Natural killer cell (primary cell): ENCODE results near the gene METAP1D. TPM values are rescaled to one million over a fixed set of nuclear protein-coding genes. Genes with fewer than 3 reads are reported as not detected.
A peak's percentile ranks its signal among the peaks of the same experiment; 100 is the strongest.
"Not testable (repeated sequence)": the region's sequence is repeated elsewhere in the genome, so short reads cannot be mapped to it uniquely, and the experiment has no call there.

Experiments used
- ATAC-seq, 3 donors: fragments of 150-1000 bp in 2 of 3; fragments of 200-7000 bp in 1 of 3; cut with Tn5 transposase; 1 replicate in 1 of 3; 2 replicates in 2 of 3; pipeline ENCODE4 v1.10.0; 2021; ENCODE audit warnings: mild to moderate bottlenecking in 2 of 3, moderate library complexity in 2 of 3
- DNase-seq, 2 donors: peaks; one replicate each; pipeline versions ENCODE4 v3.0.0 to v3.0.0-alpha.2; 2013 to 2021; ENCODE audit warnings: mixed read lengths in 1 of 2
- H3K27ac ChIP-seq: one replicate; pipeline ENCODE4 v1.5.1; 2013; ENCODE audit warnings: mild to moderate bottlenecking, low read length
- H3K27me3 ChIP-seq: one replicate; pipeline ENCODE4 v1.6.1; 2013; ENCODE audit warnings: low read length; ENCODE audit not compliant: control insufficient read depth, insufficient read depth
- H3K36me3 ChIP-seq: one replicate; pipeline ENCODE4 v1.6.1; 2013; ENCODE audit warnings: low read length; ENCODE audit not compliant: control insufficient read depth, insufficient read depth
- H3K4me1 ChIP-seq: one replicate; pipeline ENCODE4 v1.6.1; 2013; ENCODE audit warnings: low read length; ENCODE audit not compliant: control insufficient read depth, insufficient read depth
- H3K4me3 ChIP-seq: one replicate; pipeline ENCODE4 v1.5.1; 2013; ENCODE audit warnings: low read length
- H3K9me3 ChIP-seq: one replicate; pipeline ENCODE4 v1.6.1; 2013; ENCODE audit warnings: low read length; ENCODE audit not compliant: control insufficient read depth, insufficient read depth
- H3K27ac Mint-ChIP-seq, 2 donors: one replicate each; pipeline ENCODE4 v1.8.0; 2022; ENCODE audit warnings: mild to moderate bottlenecking in 2 of 2, mixed read lengths in 2 of 2, moderate library complexity in 1 of 2
- H3K27me3 Mint-ChIP-seq, 2 donors: one replicate each; pipeline ENCODE4 v1.8.0; 2022; ENCODE audit warnings: low read depth in 2 of 2, mixed read lengths in 2 of 2
- H3K36me3 Mint-ChIP-seq: one replicate; pipeline ENCODE4 v1.8.0; 2022; ENCODE audit warnings: mixed read lengths
- H3K4me1 Mint-ChIP-seq, 2 donors: one replicate each; pipeline ENCODE4 v1.8.0; 2022; ENCODE audit warnings: mixed read lengths in 2 of 2
- H3K4me3 Mint-ChIP-seq: one replicate; pipeline ENCODE4 v1.8.0; 2022; ENCODE audit warnings: mild to moderate bottlenecking, moderate library complexity, mixed read lengths
- H3K9me3 Mint-ChIP-seq, 2 donors: one replicate each; pipeline ENCODE4 v1.8.0; 2022; ENCODE audit warnings: mixed read lengths in 2 of 2
- WGBS: methylation state at CpG from one replicate; pipeline ENCODE4 v1.1.7; 2013; ENCODE audit warnings: missing lambda C conversion rate; ENCODE audit not compliant: insufficient coverage; 5-methylcytosine and 5-hydroxymethylcytosine counted together
- intact Hi-C: fragments of 100-400 bp; cut with micrococcal nuclease; formaldehyde crosslinking; loops from one replicate; pipeline ENCODE4 v1.14.2; 2022
- total RNA-seq, 4 donors: library from RNA; stranded (reverse); fragments of 120-200 nt in 1 of 4; gene quantifications; one replicate each; pipeline versions ENCODE4 v1.2.3 to v1.2.4, GENCODE V29; 2013 to 2022
- TF ChIP-seq, protein P1 (sequence below): fragments of 200-600 bp; IDR thresholded peaks from one replicate; pipeline ENCODE4 v1.8.0; 2022; ENCODE audit warnings: antibody characterized with exemption

METAP1D gene
- total RNA-seq, 3 donors from 2014 or later (not counting 1 experiment from before 2014, with no cell fraction given), result 2.8 to 3.4 (median 3.2) TPM

DNA sequence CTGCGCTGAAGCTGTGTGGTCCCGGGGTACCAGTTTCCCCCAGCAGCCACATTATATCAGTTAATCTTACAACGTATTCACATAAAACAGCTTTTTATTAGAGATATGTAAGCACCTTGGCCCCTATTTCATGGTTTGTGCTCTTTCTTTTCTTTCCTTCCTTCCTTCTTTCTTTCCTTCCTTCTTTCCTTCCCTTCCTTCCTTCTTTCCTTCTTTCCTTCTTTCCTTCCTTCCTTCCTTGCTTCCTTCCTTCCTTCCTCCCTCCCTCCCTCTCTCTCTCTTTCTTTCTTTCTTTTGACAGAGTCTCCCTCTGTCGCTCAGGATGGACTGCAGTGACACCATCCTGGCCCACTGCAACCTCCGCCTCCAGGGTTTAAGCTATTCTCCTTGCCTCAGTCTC is 3.7 kb upstream of the METAP1D start:
- Mint-ChIP-seq H3K27me3 (peaks cover 11 to 24% of the 10 kb centered on the region in 2 donors), H3K9me3 (no peaks in the 10 kb centered on the region), H3K36me3 (no peaks in the 10 kb centered on the region), H3K4me1 (peaks cover 8 to 17% of the 10 kb centered on the region in 2 donors), H3K4me3 (no peak overlapping the region), H3K27ac (no peak overlapping the region)
- intact Hi-C loops, result no loop called here
- Histone ChIP-seq H3K4me1 (peaks cover 7% of the 10 kb centered on the region), H3K27ac (no peak overlapping the region), H3K4me3 (no peak overlapping the region), H3K27me3 (no peaks in the 10 kb centered on the region), H3K9me3 (no peaks in the 10 kb centered on the region), H3K36me3 (no peaks in the 10 kb centered on the region)
- ATAC-seq (no peak), DNase-seq (no peak)
- TF ChIP-seq, protein P1, sequence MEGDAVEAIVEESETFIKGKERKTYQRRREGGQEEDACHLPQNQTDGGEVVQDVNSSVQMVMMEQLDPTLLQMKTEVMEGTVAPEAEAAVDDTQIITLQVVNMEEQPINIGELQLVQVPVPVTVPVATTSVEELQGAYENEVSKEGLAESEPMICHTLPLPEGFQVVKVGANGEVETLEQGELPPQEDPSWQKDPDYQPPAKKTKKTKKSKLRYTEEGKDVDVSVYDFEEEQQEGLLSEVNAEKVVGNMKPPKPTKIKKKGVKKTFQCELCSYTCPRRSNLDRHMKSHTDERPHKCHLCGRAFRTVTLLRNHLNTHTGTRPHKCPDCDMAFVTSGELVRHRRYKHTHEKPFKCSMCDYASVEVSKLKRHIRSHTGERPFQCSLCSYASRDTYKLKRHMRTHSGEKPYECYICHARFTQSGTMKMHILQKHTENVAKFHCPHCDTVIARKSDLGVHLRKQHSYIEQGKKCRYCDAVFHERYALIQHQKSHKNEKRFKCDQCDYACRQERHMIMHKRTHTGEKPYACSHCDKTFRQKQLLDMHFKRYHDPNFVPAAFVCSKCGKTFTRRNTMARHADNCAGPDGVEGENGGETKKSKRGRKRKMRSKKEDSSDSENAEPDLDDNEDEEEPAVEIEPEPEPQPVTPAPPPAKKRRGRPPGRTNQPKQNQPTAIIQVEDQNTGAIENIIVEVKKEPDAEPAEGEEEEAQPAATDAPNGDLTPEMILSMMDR, result no peak
- WGBS, result 95% methylated on average over 5 of the region's 5 CpGs

DNA sequence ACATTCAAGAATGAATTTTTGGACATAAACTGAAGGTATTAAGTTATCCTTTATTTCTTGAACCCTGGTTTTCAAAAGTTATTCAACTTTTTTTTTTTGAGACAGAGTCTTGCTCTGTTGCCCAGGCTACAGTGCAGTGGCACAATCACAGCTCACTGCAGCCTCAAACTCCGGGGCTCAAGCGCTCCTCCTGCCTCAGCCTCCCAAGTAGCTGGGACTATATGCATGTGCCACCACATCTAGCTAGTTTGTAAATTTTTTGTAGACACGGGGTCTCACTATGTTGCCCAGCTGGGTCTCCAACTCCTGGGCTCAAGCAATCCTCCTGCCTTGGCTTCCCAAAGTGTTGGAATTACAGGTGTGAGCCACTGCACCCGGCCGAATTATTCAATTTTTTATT is 2.7 kb upstream of the METAP1D start:
- H3K27me3 ChIP-seq, H3K36me3 ChIP-seq, H3K9me3 ChIP-seq, intact Hi-C loops, H3K36me3 Mint-ChIP-seq, H3K27ac ChIP-seq, H3K9me3 Mint-ChIP-seq, H3K4me1 ChIP-seq, H3K27ac Mint-ChIP-seq, ATAC-seq, DNase-seq, H3K4me3 ChIP-seq, H3K4me3 Mint-ChIP-seq: not testable (repeated sequence)
- peaks cover 8 to 17% of the 10 kb centered on the region in 2 donors for H3K4me1 Mint-ChIP-seq
- WGBS, result 74% methylated on average over 5 of the region's 5 CpGs
- H3K27me3 Mint-ChIP-seq, result peaks cover 11 to 24% of the 10 kb centered on the region in 2 donors

DNA sequence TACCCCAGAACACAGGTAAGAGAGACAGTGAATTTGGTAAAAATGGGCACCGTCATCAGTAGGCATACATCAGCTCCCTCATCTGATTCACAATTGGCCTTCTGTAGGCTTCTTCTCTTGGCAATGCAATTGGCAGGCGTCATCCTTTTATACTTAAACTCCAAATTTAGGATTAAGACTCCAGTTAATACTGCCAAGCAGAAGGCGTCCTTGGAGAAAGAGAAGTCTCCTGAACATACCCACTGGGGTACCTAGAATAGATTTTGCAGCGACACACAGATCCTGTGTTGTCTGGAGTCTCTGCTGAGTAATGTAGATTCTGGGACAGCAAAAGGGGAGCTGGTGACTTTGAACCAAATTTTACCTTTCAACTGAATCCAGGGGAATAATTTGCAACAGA is 592 bp upstream of the METAP1D start:
- Histone ChIP-seq H3K27ac (no peak overlapping the region), H3K27me3 (no peaks in the 10 kb centered on the region), H3K36me3 (no peaks in the 10 kb centered on the region), H3K4me3 (peak overlapping the region; percentile 39), H3K4me1 (peaks cover 7% of the 10 kb centered on the region), H3K9me3 (no peaks in the 10 kb centered on the region)
- ATAC-seq, result no peak
- Mint-ChIP-seq H3K36me3 (no peaks in the 10 kb centered on the region), H3K27ac (peak overlapping the region in 1 of 2 donors; percentile 86), H3K9me3 (no peaks in the 10 kb centered on the region), H3K4me1 (peaks cover 8 to 17% of the 10 kb centered on the region in 2 donors), H3K27me3 (peaks cover 7 to 24% of the 10 kb centered on the region in 2 donors), H3K4me3 (peak overlapping the region; percentile 94)
- WGBS, result 63% methylated on average over 4 of the region's 4 CpGs
- TF ChIP-seq, protein P1, result no peak
- intact Hi-C loops, result no loop called here
- peak in 1 of 2 donors; percentile 5 for DNase-seq

DNA sequence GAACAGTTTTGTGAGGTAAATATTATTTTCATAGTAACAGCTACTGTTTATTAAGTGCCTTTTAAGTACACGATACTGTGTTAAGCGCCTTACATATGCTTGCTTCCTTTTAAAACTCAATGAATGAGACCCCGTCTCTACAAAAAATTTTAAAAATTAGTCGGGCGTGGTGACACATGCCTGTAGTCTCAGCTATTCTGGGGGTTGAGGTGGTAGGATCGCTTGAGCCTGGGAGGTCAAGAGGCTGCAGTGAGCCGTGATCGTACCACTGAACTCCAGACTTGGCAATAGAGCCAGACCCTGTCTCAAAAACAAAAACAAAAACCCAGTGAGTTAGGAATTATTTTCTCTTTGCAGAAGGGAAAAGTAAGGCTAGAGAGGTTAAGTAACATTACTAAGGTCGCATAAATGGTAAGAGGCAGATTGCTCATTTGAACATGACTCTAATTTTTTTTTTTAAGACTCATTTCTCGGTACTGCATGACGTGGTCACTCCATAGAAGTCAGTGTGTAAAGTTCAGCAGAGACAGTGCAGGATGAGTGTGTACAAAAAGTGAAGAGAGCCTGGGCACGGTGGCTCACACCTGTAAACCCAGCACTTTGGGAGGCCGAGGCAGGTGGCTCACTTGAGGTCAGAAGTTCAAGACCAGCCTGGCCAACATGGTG is 1.1 kb downstream of the METAP1D start:
- Histone ChIP-seq H3K9me3 (no peaks in the 10 kb centered on the region), H3K4me1 (peaks cover 7% of the 10 kb centered on the region), H3K27ac (no peak overlapping the region), H3K4me3 (no peak overlapping the region), H3K36me3 (no peaks in the 10 kb centered on the region), H3K27me3 (no peaks in the 10 kb centered on the region)
- ATAC-seq, result no peak
- TF ChIP-seq, protein P1, result no peak
- DNase-seq, result no peak
- H3K4me1 Mint-ChIP-seq, result peaks cover 8 to 17% of the 10 kb centered on the region in 2 donors
- intact Hi-C loops, result loop anchor here (5.0 kb wide), 1 partner anchor 101 kb away; the partner anchor contains the start of gene DLX2
- H3K9me3 Mint-ChIP-seq, result no peaks in the 10 kb centered on the region
- peak overlapping the region; percentile 94 for H3K4me3 Mint-ChIP-seq
- peak overlapping the region in 1 of 2 donors; percentile 65 for H3K27ac Mint-ChIP-seq
- 96% methylated on average over 13 of the region's 13 CpGs for WGBS
- H3K27me3 Mint-ChIP-seq, result peaks cover 0 to 7% of the 10 kb centered on the region in 2 donors
- no peaks in the 10 kb centered on the region for H3K36me3 Mint-ChIP-seq
